GM19372 (cell line): ENCODE results near the gene UBE2L3.
A peak's percentile ranks its signal among the peaks of the same experiment; 100 is the strongest.
"Not testable (repeated sequence)": the region's sequence is repeated elsewhere in the genome, so short reads cannot be mapped to it uniquely, and the experiment has no call there.

ENCODE experiments used
- ATAC-seq: cut with Tn5 transposase; IDR thresholded peaks from one replicate; pipeline ENCODE4 v1.9.1; 2021; ENCODE audit warnings: mild to moderate bottlenecking, low read depth, moderate library complexity; ENCODE audit not compliant: unreplicated experiment

Gene UBE2L3

GRCh38 chr22:21624880-21625791 lies 57.6 kb downstream of the UBE2L3 start:
- no peak for ATAC-seq

DNA sequence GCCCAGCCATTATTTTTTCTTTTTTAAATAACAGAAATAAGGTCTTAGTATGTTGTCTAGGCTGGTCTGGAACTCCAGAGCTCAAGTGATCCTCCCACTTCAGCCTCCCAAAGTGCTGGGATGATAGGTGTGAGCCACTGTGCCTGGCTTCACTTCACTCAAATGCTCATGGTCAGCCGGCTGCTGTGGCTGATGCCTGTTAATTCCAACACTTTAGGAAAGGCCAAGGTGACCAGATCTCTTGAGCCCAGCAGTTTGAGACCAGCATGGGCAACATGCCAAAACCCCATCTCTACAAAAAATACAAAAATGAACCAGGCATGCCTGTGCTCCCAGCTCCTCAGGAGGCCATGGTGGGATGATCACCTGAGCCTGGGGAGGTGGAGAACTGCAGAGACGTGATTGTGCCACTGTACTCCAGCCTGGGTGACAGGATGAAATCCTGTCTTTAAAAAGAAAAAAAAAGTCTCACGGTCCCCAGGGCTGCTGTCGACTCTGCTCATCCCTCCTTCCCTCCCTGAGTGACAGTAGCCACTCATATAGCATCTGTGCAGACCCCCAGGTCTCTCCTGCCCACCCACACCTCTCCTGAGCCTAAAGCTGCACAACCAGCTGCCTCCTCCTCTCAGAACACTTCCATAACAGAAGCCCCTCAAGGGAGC lies 58.7 kb downstream of the UBE2L3 start:
- ATAC-seq, result no peak

- no peak for ATAC-seq
Observed at GRCh38 chr22:21626735-21627469, 59.4 kb downstream of the UBE2L3 start.

GRCh38 chr22:21628386-21629254 lies 61.1 kb downstream of the UBE2L3 start:
- ATAC-seq, result no peak

DNA sequence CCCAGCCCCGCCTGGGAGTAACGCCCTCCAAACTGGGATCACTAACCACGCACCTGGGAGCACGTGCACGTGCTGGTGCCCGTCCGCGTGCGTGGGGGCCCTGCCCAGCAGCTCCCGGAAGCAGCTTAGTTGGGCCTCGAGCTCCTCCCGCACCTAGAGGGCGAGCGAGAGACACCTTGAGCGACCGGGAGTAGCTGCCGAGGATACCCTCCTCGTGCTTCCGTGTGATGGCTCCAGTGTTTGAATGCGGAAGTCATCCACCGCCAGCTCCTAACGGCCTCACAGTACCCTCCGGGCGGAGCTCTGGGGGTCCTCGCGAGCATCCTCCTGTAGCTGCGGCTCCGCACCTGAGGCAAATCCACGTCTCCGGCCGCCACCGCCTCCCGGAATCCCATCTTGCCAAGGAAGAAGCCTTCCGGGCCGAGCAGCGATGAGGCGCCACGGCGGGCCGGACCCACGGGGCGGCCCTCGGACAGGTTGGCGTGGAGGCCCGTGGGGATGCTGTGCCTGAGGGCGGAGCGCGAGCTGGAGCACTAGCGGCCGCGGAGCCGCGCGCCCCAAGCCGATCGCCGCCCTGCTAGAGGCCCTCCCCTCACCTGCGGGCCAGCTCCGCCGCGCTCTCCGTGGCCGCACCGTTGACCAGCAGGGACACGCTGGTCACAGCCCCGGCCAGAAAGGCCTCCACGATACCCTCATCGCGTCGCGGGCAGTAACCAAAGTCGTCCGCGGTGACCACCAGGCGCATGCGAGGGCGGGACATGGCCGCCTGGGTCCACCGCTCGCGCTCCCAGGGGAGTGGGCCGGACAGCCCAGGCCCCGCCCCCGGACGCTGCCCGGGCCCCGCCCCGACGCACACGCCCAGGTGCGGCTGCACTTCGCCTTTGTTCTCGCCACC lies 62.0 kb downstream of the UBE2L3 start, which contains the start of gene YDJC:
YDJC (minus strand) TSS at position 768 of the 895 bp plus-strand sequence; CDS start at position 760, 8 bp downstream.
- ATAC-seq, result peak; percentile 83

DNA sequence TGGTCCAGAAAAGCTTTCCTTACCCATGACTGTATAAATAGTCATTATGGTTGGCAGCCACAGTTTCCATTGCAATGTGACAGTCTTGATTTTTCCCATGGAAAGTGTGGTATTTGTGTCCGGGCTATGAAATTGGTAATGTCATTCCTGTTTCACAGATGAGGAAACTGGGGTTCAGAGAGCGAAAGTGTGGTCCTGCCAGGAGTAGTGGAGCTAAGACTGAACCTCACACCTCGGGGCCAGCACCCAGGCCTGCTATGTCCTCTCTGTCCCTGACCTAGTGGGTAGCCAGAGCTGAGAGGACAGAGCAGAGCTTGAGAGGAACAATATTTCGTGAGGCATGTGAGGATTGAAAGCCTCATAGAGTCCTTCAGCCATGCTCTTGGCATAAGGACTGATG lies 63.5 kb downstream of the UBE2L3 start:
- ATAC-seq, result no peak

DNA sequence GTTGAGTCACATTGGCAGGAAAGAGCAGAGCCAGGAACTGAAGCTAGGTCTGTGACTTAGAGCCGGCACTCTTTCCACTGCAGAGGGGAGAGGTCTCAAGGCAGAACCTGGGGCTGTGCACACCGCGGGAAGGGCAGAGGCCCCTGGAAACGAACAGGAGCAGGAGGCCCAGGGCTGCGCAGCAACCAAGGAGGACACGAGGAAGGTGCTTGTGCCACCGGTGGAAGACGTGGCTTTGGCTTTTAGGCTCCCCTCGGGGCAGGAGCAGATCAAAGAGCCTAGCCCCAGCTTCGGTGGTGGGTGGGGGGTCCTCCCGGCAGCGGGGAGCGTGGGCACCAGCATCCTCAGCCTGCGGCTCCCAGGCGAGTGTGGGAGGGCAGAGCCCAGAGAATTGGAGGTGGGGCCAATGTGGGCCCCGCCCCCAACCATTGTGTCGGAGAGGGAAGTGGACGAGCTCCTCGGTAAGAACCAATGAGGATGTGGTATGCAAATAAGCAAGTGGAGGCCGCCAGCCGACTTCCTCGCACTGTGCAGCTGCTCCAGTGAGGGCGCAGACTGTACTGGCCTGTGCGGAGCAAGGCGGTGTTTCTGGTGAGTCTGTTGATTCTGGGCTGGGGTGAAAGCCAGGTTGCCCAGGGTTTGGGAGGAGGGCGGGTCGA lies 64.9 kb downstream of the UBE2L3 start, which contains the start of gene CCDC116:
CCDC116 (plus strand) TSS at position 524 of the 659 bp plus-strand sequence. CDS start 422 bp downstream, outside the sequence.
- no peak for ATAC-seq

- no peak for ATAC-seq
Observed at GRCh38 chr22:21632931-21633330, 65.4 kb downstream of the UBE2L3 start.

GRCh38 chr22:21633481-21633880 lies 66.0 kb downstream of the UBE2L3 start:
- no peak for ATAC-seq

DNA sequence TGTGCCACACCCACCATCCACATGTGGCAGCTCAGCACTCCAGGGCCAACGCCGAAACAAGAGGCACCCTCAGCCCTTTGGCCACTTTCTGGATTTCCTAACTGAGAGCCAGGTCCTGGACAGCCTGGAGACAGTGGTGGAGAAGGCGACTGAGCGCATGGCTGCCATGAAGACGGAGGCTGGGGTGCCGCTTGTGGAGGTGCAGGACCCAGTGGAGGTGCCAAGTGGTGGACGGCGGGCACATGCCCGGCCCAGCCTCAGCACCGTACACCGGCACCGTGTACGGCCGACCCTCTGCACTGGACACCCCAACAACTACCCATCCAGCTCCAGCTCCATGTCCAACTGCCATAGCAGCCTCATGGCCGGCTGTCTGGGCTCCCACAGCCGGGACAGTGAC lies 66.6 kb downstream of the UBE2L3 start:
- ATAC-seq, result no peak

DNA sequence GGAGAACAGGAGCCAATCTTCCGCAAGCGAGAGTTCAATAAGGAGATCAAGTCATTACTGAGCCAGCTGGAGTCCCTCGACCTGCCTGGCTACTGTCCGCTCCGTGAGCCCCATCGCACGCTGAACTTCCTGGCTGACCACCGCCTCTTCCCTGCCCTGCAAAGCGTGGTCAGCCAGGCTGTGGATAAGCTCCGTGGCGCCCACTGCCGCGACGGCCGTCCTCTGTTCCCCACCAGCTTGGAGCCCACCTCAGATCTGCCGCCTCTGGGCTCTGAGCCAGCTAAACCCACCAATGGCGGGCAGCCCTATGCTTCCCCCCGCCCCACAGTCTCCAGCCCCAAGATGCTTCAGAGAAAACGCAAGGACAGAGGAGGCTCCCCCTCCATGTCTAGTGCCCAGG lies 67.3 kb downstream of the UBE2L3 start:
- no peak for ATAC-seq

DNA sequence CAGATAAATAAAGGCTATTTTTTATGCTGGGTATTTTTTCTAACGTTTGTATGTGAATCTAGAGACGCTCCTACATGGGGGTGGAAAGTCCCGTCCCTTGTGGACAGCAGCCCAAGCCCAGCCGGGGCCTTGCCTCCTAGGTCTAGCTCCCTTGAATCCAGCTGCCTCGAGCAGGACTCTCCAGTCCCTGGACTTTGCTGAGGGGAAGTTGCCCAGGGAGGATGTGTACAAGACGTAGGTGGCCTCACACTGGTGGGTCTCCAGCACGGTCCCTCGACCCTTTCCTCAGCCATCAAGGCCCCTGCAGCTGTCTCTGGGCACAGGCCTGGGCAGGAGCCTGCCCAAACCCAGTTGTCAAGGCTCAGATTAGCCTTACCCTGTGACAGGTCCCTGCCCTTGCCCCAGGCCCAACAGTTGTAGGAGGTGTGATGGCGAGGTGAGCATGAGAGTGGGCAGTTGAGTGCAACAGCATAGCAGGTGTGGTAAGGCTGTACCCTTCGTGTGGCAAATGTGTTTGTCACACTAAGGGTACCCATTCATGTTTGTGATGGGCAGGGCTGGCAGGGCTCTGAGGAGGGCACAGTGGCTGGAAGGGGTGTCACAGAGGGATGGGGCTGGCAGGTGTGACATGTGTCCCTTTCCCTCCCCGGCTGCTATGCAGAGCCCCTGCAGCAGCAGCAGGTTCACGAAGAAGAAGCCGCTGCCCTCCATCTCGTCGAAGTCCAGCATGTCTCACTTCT lies 68.4 kb downstream of the UBE2L3 start:
- ATAC-seq, result no peak

DNA sequence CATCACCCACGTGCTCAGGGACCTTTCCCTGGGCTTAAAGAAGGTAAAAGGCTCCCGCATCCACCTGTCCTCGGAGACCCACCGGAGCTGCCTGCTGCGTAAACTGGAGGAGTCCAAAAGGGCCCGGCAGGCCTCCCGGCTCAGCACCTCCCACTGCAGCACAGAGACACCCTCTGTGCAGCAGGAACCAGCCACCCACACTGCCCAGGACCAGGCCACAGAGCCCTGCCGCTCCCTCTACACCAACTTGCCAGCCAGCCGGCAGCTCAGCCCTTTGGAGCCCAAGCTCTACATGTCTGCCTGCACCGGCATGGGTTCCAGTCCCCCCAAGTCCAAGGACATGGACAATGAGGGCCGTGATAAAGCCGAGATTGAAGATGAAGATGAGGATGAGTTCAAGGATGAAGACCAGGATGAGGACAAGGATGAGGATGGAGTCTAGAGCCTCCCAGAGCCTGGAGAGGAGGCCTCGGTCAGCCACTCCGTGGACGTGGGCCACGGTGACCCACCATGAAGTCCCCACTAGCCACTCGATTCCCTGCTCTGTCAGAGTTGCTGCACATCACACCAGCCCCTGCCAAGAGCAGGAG lies 69.2 kb downstream of the UBE2L3 start:
- no peak for ATAC-seq

DNA sequence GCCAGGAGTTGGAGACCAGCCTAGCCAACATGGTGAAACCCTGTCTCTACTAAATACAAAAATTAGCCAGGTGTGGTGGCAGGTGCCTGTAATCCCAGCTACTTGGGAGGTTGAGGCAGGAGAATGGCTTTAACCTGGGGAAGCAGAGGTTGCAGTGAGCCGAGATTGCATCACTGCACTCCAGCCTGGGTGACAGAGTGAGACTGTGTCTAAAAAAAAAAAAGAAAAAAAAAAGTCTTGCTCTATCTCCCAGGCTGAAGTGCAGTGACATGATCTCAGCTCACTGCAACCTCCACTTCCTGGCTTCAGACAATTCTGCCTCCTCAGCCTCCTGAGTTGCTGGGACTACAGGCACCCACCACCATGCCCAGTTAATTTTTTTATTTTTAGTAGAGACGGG lies 69.9 kb downstream of the UBE2L3 start:
- ATAC-seq, result not testable (repeated sequence)

GRCh38 chr22:21639359-21639758 lies 71.8 kb downstream of the UBE2L3 start:
- ATAC-seq, result no peak

DNA sequence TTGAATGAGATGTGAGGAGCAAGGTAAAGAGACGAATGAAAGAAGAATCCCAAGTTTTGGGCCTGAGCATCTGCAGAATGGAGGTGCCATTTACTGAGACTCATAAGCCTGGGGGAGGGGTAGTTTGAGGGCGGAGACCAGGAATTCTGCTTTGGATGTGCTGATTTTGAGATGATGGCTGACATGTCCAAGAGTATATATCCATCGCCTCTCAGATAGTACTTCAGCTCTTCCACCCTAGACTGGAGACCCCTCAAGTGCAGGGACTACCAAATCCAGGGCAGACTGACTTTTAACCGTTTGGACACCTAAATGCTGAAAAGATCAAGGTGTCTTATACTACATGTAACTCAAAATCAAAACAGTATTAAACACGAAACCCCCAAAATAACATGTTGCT lies 73.3 kb downstream of the UBE2L3 start:
- no peak for ATAC-seq

- ATAC-seq, result no peak
Observed at GRCh38 chr22:21641417-21641788, 73.9 kb downstream of the UBE2L3 start.
